Uterus (tissue), 4 donors: ENCODE measurements around the gene HS6ST3. TPM values are rescaled to one million over a fixed set of nuclear protein-coding genes. Genes with fewer than 3 reads are reported as not detected.

Experiments
- DNase-seq, 2 donors: peaks; one replicate each; pipeline ENCODE4 v3.0.0-alpha.2; 2019 to 2020
- H3K27ac ChIP-seq, 2 donors: fragments of 200-600 bp; sonication (generic); 1 replicate in 1 of 2; 2 replicates in 1 of 2; pipeline ENCODE4 v1.5.1; 2016 to 2018
- H3K27me3 ChIP-seq, 2 donors: fragments of 200-600 bp; sonication (generic); one replicate each; pipeline ENCODE4 v1.5.1; 2018 to 2019; ENCODE audit warnings: control low read depth in 1 of 2
- H3K36me3 ChIP-seq, 2 donors: fragments of 200-600 bp; sonication (generic); one replicate each; pipeline ENCODE4 v1.5.1; 2019; ENCODE audit warnings: control low read depth in 1 of 2
- H3K4me1 ChIP-seq, 2 donors: fragments of 200-600 bp; sonication (generic); one replicate each; pipeline ENCODE4 v1.5.1; 2018 to 2019; ENCODE audit warnings: control low read depth in 1 of 2
- H3K4me3 ChIP-seq, 2 donors: fragments of 200-600 bp; sonication (generic); 1 replicate in 1 of 2; 2 replicates in 1 of 2; pipeline ENCODE4 v1.5.1; 2018 to 2019; ENCODE audit warnings: mild to moderate bottlenecking in 1 of 2
- H3K9me3 ChIP-seq, 2 donors: fragments of 200-600 bp; sonication (generic); one replicate each; pipeline ENCODE4 v1.5.1; 2019; ENCODE audit warnings: control low read depth in 1 of 2
- POLR2A ChIP-seq, 2 donors: fragments of 450-650 bp; IDR thresholded peaks; one replicate each; pipeline ENCODE4 v1.6.1; 2016; ENCODE audit warnings: antibody characterized with exemption in 2 of 2, mild to moderate bottlenecking in 1 of 2, moderate library complexity in 1 of 2
- intact Hi-C: fragments of 100-400 bp; cut with DNase I; formaldehyde crosslinking; loops from one replicate; pipeline ENCODE4 v1.15.1; 2023; ENCODE audit warnings: low total_unique reads
- total RNA-seq, 4 donors: library from RNA; depleted of rRNA in 3 of 4; stranded (reverse); fragments of >200 nt in 3 of 4; gene quantifications; one replicate each; pipeline versions ENCODE4 v1.1.0 to v1.2.4, GENCODE V29; 2014 to 2023
- TF ChIP-seq, protein P1 (sequence below), 4 experiments: fragments of 200-600 bp in 2 of 4; fragments of 450-650 bp in 2 of 4; sonication (generic) in 2 of 4; IDR thresholded peaks; one replicate each; pipeline ENCODE4 v1.5.1; 2016 to 2019; ENCODE audit warnings: antibody characterized with exemption in 4 of 4, mild to moderate bottlenecking in 2 of 4, moderate library complexity in 1 of 4
- donor health status: DM: yes; HTN: yes; CAD: no.

Gene HS6ST3
- total RNA-seq, 4 donors from 2014 or later = 1.3 to 8.7 (median 5.3) TPM

DNA sequence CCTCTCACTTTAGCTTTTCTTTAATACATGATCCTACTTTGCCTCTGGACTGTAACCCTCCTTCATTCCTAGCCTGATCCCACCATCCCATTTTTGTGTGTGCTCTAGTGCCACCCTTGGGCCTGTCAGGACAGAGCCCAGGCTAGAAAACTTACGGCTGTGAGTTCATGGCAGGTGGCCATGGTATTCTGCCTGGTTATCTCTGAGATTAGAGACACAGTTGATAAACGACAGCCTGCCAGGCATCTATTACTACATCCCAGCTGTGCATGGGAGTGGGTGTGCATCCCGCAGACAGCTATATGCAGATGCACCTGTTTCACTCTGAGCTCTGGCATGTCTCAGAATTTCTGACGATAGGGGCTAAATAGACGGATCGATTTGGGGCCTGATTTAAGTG is 110.9 kb downstream of the HS6ST3 start:
- Histone ChIP-seq H3K4me1 (no peaks in the 10 kb centered on the region), H3K9me3 (no peaks in the 10 kb centered on the region), H3K27ac (no peak overlapping the region), H3K36me3 (no peaks in the 10 kb centered on the region), H3K4me3 (no peak overlapping the region), H3K27me3 (no peaks in the 10 kb centered on the region)
- intact Hi-C loops = no loop called here
- TF ChIP-seq, protein P1, sequence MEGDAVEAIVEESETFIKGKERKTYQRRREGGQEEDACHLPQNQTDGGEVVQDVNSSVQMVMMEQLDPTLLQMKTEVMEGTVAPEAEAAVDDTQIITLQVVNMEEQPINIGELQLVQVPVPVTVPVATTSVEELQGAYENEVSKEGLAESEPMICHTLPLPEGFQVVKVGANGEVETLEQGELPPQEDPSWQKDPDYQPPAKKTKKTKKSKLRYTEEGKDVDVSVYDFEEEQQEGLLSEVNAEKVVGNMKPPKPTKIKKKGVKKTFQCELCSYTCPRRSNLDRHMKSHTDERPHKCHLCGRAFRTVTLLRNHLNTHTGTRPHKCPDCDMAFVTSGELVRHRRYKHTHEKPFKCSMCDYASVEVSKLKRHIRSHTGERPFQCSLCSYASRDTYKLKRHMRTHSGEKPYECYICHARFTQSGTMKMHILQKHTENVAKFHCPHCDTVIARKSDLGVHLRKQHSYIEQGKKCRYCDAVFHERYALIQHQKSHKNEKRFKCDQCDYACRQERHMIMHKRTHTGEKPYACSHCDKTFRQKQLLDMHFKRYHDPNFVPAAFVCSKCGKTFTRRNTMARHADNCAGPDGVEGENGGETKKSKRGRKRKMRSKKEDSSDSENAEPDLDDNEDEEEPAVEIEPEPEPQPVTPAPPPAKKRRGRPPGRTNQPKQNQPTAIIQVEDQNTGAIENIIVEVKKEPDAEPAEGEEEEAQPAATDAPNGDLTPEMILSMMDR (IDR thresholded peaks at IDR 0.05) = no peak
- TF ChIP-seq POLR2A (IDR thresholded peaks at IDR 0.05) = no peak
- no peak for DNase-seq

DNA sequence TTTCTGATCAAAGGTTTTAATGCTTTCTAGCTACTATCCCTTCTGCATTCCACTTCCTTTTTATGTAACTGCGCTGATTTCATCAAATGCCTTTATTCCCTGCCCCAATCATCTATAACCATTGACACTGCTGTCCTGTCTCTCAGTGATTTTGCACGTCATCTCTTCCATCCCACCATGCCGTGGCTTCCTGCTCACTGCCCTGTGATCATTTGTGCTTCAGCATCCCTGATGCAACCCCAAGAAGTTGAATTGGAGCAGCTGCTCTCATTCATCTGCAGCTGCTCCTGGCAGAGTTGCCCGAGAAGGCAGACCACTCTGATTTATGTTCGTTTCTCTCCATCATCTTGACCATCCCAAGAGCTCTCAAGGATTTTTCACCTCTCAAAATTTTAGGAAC is 112.4 kb downstream of the HS6ST3 start:
- Histone ChIP-seq H3K9me3 (no peaks in the 10 kb centered on the region), H3K27me3 (no peaks in the 10 kb centered on the region), H3K4me3 (no peak overlapping the region), H3K36me3 (no peaks in the 10 kb centered on the region), H3K4me1 (no peaks in the 10 kb centered on the region), H3K27ac (no peak overlapping the region)
- TF ChIP-seq, protein P1 (IDR thresholded peaks at IDR 0.05) = no peak
- no peak for TF ChIP-seq POLR2A (IDR thresholded peaks at IDR 0.05)
- intact Hi-C loops = no loop called here
- no peak for DNase-seq

DNA sequence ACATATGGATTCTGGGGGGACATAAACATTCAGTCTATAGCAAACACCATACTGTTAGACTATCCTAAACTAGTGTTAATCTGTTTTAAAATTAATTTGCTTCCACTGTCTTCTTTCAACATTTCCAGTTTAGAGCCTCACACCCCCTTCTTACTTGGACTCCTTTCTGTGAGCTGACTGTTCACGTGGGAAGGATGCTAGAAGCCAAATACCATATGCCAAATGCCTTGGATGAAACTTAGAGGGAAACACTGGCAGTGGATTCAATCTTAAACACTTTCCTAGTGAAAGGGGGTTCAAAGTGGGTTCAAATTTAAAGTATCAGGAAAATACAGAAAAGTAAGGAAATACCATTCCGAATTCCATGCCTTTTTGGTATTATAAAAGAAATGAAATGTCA is 113.6 kb downstream of the HS6ST3 start:
- TF ChIP-seq, protein P1 (IDR thresholded peaks at IDR 0.05) = no peak
- no peak for TF ChIP-seq POLR2A (IDR thresholded peaks at IDR 0.05)
- no peaks in the 10 kb centered on the region for H3K4me1 ChIP-seq

DNA sequence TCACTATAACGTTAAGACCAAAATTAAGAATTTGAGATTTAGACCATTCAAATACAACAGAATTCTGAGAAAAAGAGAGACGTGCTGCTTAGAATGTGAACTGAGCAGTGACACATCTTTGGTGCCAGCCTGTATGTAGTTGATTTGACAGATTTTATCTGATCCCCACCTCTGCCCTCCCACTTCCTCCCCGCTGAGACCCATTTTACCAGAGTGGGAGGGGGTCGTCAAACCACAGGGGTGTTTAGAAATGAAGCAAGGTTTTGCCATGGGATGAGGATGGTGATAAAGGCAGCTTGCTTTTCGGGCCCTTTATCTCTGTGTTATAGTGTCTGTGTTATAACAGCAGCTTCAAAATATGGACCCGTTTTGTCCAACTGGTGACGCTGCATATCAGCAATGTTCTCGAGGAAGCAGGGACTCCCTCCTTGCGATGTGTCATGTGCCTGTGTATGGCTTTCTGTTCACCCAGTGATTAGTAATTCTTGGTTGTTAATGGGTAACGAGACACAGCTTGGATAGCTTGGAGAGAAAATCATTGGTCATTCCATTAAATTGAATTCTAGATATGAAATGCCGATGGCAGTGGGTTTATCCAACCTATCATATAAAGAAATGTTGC is 125.0 kb downstream of the HS6ST3 start:
- H3K27me3 ChIP-seq = no peaks in the 10 kb centered on the region
- TF ChIP-seq, protein P1 (IDR thresholded peaks at IDR 0.05) = no peak
- no peak for TF ChIP-seq POLR2A (IDR thresholded peaks at IDR 0.05)
- H3K4me1 ChIP-seq = no peaks in the 10 kb centered on the region
- H3K27ac ChIP-seq = no peak overlapping the region
- H3K9me3 ChIP-seq = no peaks in the 10 kb centered on the region
- no peak overlapping the region for H3K4me3 ChIP-seq
- intact Hi-C loops = no loop called here
- H3K36me3 ChIP-seq = no peaks in the 10 kb centered on the region
- DNase-seq = no peak

More for the DNA sequence above, 113.6 kb downstream of the HS6ST3 start:
- H3K27ac ChIP-seq = no peak overlapping the region
- H3K9me3 ChIP-seq = no peaks in the 10 kb centered on the region
- DNase-seq = no peak
- H3K36me3 ChIP-seq = no peaks in the 10 kb centered on the region
- H3K4me3 ChIP-seq = no peak overlapping the region
- intact Hi-C loops = no loop called here
- H3K27me3 ChIP-seq = no peaks in the 10 kb centered on the region

DNA sequence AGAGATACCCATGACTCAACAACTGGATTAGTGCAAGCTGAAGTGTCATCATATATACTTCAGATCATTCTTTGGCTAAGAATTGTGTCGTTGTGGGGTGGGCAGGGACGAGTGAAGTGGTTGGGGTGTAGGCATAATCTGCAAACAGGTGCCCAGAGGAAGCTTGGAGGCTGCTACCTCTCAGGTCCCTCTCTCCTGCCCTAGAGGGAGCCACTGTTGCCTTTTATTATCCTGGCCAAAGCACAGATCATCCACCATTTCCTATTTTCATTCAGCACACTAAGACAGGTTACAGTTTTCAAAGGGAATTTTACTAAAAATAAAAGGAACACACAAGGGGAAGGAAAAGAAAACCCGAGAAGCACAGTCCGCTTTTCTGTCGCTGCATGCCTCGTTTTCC is 126.6 kb downstream of the HS6ST3 start:
- TF ChIP-seq, protein P1 (IDR thresholded peaks at IDR 0.05) = no peak
- no peak for TF ChIP-seq POLR2A (IDR thresholded peaks at IDR 0.05)
- no peaks in the 10 kb centered on the region for H3K4me1 ChIP-seq
- no peaks in the 10 kb centered on the region for H3K36me3 ChIP-seq
- DNase-seq = no peak
- H3K27ac ChIP-seq = no peak overlapping the region
- no peak overlapping the region for H3K4me3 ChIP-seq
- intact Hi-C loops = no loop called here
- no peaks in the 10 kb centered on the region for H3K27me3 ChIP-seq
- no peaks in the 10 kb centered on the region for H3K9me3 ChIP-seq
